HepG2 (cell line): Measurements from ENCODE around the gene ZNRF3.

ENCODE experiments used
- CTCF ChIP-seq: sonication (generic); formaldehyde crosslinking; IDR thresholded peaks from 2 replicates; pipeline ENCODE4 v1.5.0; 2020; ENCODE audit warnings: mild to moderate bottlenecking, missing genetic modification reagents, moderate library complexity
- IRX3 ChIP-seq: sonication (generic); formaldehyde crosslinking; IDR thresholded peaks from 2 replicates; pipeline ENCODE4 v1.8.1; 2023; ENCODE audit warnings: mild to moderate bottlenecking, low read depth, missing genetic modification reagents, borderline replicate concordance
- MYNN ChIP-seq: sonication (generic); formaldehyde crosslinking; IDR thresholded peaks from 2 replicates; pipeline ENCODE4 v1.4.0; 2020; ENCODE audit warnings: mild to moderate bottlenecking, low read depth, missing genetic modification reagents
- PRPF4 ChIP-seq: fragments of 200-400 bp; formaldehyde crosslinking; IDR thresholded peaks from 2 replicates; pipeline ENCODE4 v1.6.1; 2016; ENCODE audit warnings: low read length, low read depth; ENCODE audit not compliant: poor library complexity, severe bottlenecking
- XRCC5 ChIP-seq: fragments of 200-400 bp; formaldehyde crosslinking; optimal IDR thresholded peaks from 2 replicates; pipeline ENCODE3; 2017; ENCODE audit warnings: mild to moderate bottlenecking, low read length
- ZNF33A ChIP-seq: sonication (generic); formaldehyde crosslinking; IDR thresholded peaks from 2 replicates; pipeline ENCODE4 v1.5.1; 2020; ENCODE audit warnings: missing genetic modification reagents, mild to moderate bottlenecking, moderate library complexity, borderline replicate concordance
- ZNF652 ChIP-seq: IDR thresholded peaks from 2 replicates; pipeline ENCODE4 v1.6.1; 2016; ENCODE audit warnings: low read depth, borderline replicate concordance
- ZNF781 ChIP-seq: sonication (generic); formaldehyde crosslinking; IDR thresholded peaks from 2 replicates; pipeline ENCODE4 v1.5.1; 2020; ENCODE audit warnings: borderline replicate concordance, mild to moderate bottlenecking, missing genetic modification reagents; ENCODE audit errors: not compliant biosample characterization
- TF ChIP-seq, protein P1 (sequence below): sonication (generic); formaldehyde crosslinking; conservative IDR thresholded peaks from 2 replicates; pipeline ENCODE4 v1.4.0; 2020; ENCODE audit warnings: missing genetic modification reagents
- TF ChIP-seq, protein P2 (sequence below): sonication (generic); formaldehyde crosslinking; IDR thresholded peaks from 2 replicates; pipeline ENCODE4 v1.4.0; 2020; ENCODE audit warnings: mild to moderate bottlenecking, missing genetic modification reagents
- TF ChIP-seq, protein P3 (sequence below): sonication (generic); formaldehyde crosslinking; IDR thresholded peaks from 2 replicates; pipeline ENCODE4 v1.8.1; 2023; ENCODE audit warnings: missing genetic modification reagents, inconsistent platforms, borderline replicate concordance

DNA sequence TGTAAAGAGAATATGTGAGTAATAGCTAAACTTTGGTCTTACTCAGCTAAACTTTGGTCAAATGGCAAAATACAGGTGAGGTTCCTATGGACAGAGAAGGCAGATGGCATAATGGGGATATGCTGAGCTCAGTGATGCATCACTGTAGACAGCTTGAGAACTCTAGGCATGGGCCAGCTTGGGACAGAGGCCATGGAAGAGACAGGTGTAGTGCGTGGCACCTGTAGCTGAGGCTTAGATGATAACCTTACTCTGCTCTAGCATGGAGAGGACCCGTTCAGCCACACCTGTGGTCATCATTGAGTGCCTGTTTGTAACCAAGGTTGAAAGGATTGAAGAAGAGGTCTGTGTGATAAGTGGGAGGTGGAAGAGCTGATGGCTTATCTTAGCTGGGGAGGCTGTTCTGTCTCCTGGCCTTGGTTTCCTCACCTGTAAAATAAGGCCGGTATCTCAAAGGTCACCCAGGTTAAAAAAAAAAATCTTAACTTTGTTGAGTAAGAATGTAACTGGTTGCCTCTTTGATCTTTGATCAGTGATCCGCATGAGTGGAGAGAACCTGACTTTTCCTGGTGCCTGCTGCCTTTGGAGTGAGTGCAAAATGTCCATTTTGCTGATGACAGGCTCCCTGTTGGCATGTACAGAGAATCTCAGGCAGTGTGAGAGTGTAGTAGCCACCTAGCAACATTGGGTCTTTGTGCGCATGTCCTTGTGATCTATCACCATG, 48.6 kb downstream of the ZNRF3 start:
- TF ChIP-seq, protein P1, sequence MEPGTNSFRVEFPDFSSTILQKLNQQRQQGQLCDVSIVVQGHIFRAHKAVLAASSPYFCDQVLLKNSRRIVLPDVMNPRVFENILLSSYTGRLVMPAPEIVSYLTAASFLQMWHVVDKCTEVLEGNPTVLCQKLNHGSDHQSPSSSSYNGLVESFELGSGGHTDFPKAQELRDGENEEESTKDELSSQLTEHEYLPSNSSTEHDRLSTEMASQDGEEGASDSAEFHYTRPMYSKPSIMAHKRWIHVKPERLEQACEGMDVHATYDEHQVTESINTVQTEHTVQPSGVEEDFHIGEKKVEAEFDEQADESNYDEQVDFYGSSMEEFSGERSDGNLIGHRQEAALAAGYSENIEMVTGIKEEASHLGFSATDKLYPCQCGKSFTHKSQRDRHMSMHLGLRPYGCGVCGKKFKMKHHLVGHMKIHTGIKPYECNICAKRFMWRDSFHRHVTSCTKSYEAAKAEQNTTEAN (CRISPR knock-in tag), result no peak
- TF ChIP-seq XRCC5 (peak; percentile 11), IRX3 (CRISPR knock-in tag) (no peak), ZNF781 (CRISPR knock-in tag) (no peak), ZNF33A (CRISPR knock-in tag) (no peak), PRPF4 (no peak), ZNF652 (CRISPR knock-in tag) (peak; percentile 10; the same call in 1 of the 2 replicates), CTCF (CRISPR knock-in tag) (no peak), MYNN (CRISPR knock-in tag) (no peak)
- TF ChIP-seq, protein P2, sequence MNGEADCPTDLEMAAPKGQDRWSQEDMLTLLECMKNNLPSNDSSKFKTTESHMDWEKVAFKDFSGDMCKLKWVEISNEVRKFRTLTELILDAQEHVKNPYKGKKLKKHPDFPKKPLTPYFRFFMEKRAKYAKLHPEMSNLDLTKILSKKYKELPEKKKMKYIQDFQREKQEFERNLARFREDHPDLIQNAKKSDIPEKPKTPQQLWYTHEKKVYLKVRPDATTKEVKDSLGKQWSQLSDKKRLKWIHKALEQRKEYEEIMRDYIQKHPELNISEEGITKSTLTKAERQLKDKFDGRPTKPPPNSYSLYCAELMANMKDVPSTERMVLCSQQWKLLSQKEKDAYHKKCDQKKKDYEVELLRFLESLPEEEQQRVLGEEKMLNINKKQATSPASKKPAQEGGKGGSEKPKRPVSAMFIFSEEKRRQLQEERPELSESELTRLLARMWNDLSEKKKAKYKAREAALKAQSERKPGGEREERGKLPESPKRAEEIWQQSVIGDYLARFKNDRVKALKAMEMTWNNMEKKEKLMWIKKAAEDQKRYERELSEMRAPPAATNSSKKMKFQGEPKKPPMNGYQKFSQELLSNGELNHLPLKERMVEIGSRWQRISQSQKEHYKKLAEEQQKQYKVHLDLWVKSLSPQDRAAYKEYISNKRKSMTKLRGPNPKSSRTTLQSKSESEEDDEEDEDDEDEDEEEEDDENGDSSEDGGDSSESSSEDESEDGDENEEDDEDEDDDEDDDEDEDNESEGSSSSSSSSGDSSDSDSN (CRISPR knock-in tag), result no peak
- TF ChIP-seq, protein P3, sequence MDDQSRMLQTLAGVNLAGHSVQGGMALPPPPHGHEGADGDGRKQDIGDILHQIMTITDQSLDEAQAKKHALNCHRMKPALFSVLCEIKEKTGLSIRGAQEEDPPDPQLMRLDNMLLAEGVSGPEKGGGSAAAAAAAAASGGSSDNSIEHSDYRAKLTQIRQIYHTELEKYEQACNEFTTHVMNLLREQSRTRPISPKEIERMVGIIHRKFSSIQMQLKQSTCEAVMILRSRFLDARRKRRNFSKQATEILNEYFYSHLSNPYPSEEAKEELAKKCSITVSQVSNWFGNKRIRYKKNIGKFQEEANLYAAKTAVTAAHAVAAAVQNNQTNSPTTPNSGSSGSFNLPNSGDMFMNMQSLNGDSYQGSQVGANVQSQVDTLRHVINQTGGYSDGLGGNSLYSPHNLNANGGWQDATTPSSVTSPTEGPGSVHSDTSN (CRISPR knock-in tag), result no peak
